ENCODE results near the gene CEMIP. TPM values are rescaled to one million over a fixed set of nuclear protein-coding genes. Genes with fewer than 3 reads are reported as not detected.

Gene CEMIP
- total RNA-seq, 2 donors from 2014 or later = 2.2 TPM; not detected in 1

GRCh38 chr15:80950291-80951078, 171.3 kb downstream of the CEMIP start:
- H3K4me3 ChIP-seq (ENCODE audit: low read length) = no peak overlapping the region
- Mint-ChIP-seq H3K36me3 (ENCODE audit: low read depth) (peaks cover 51% of the 10 kb centered on the region), H3K4me3 (no peak overlapping the region), H3K27me3 (ENCODE audit: insufficient read depth) (no peaks in the 10 kb centered on the region), H3K9me3 (no peaks in the 10 kb centered on the region), H3K4me1 (peaks cover 20% of the 10 kb centered on the region), H3K27ac (no peak overlapping the region)
- WGBS, 2 experiments (ENCODE audit: insufficient coverage in 1 of 2, insufficient read length in 1 of 2) = 86 to 94% methylated on average over 1 to 8 of the region's 8 CpGs
- H3K36me3 ChIP-seq (ENCODE audit: control insufficient read depth, insufficient read depth, low read length) = peaks cover 38% of the 10 kb centered on the region
- H3K27me3 ChIP-seq (ENCODE audit: control insufficient read depth, insufficient read depth, low read length, poor library complexity, severe bottlenecking) = no peaks in the 10 kb centered on the region
- no peak overlapping the region for H3K9ac ChIP-seq (ENCODE audit: extremely low read depth, low read length, poor library complexity, severe bottlenecking)
- H3K4me1 ChIP-seq (ENCODE audit: control insufficient read depth, insufficient read depth, low read length) = peaks cover 8% of the 10 kb centered on the region
- TF ChIP-seq CTCF (conservative IDR thresholded peaks at IDR 0.05) = peak; percentile 14
- no peaks in the 10 kb centered on the region for H3K9me3 ChIP-seq (ENCODE audit: control insufficient read depth, low read length)
- DNase-seq = no peak
- H3K27ac ChIP-seq (ENCODE audit: low read depth, low read length) = no peak overlapping the region

GRCh38 chr15:80951941-80952340, 172.8 kb downstream of the CEMIP start:
- H3K4me1 Mint-ChIP-seq = peaks cover 24% of the 10 kb centered on the region
- no peak for TF ChIP-seq CTCF (conservative IDR thresholded peaks at IDR 0.05)
- peaks cover 8% of the 10 kb centered on the region for H3K4me1 ChIP-seq (ENCODE audit: control insufficient read depth, insufficient read depth, low read length)
- WGBS, 2 experiments (ENCODE audit: insufficient coverage in 1 of 2, insufficient read length in 1 of 2) = 80 to 87% methylated on average over 1 to 5 of the region's 5 CpGs
- H3K27ac Mint-ChIP-seq = no peak overlapping the region
- H3K36me3 Mint-ChIP-seq (ENCODE audit: low read depth) = peaks cover 47% of the 10 kb centered on the region
- no peaks in the 10 kb centered on the region for H3K9me3 Mint-ChIP-seq
- H3K27me3 ChIP-seq (ENCODE audit: control insufficient read depth, insufficient read depth, low read length, poor library complexity, severe bottlenecking) = no peaks in the 10 kb centered on the region
- H3K4me3 ChIP-seq (ENCODE audit: low read length) = no peak overlapping the region
- no peak overlapping the region for H3K9ac ChIP-seq (ENCODE audit: extremely low read depth, low read length, poor library complexity, severe bottlenecking)
- H3K9me3 ChIP-seq (ENCODE audit: control insufficient read depth, low read length) = no peaks in the 10 kb centered on the region
- H3K27me3 Mint-ChIP-seq (ENCODE audit: insufficient read depth) = no peaks in the 10 kb centered on the region
- H3K27ac ChIP-seq (ENCODE audit: low read depth, low read length) = no peak overlapping the region
- DNase-seq = no peak
- H3K4me3 Mint-ChIP-seq = no peak overlapping the region
- peaks cover 32% of the 10 kb centered on the region for H3K36me3 ChIP-seq (ENCODE audit: control insufficient read depth, insufficient read depth, low read length)

GRCh38 chr15:80953001-80953952, 174.1 kb downstream of the CEMIP start:
- WGBS, 2 experiments (ENCODE audit: insufficient coverage in 1 of 2, insufficient read length in 1 of 2) = 96 to 100% methylated on average over 8 to 12 of the region's 12 CpGs
- H3K4me1 ChIP-seq (ENCODE audit: control insufficient read depth, insufficient read depth, low read length) = peaks cover 8% of the 10 kb centered on the region
- Mint-ChIP-seq H3K27me3 (ENCODE audit: insufficient read depth) (no peaks in the 10 kb centered on the region), H3K4me1 (peaks cover 24% of the 10 kb centered on the region), H3K4me3 (no peak overlapping the region), H3K36me3 (ENCODE audit: low read depth) (peaks cover 43% of the 10 kb centered on the region), H3K27ac (peak overlapping the region; percentile 92), H3K9me3 (no peaks in the 10 kb centered on the region)
- no peaks in the 10 kb centered on the region for H3K27me3 ChIP-seq (ENCODE audit: control insufficient read depth, insufficient read depth, low read length, poor library complexity, severe bottlenecking)
- H3K36me3 ChIP-seq (ENCODE audit: control insufficient read depth, insufficient read depth, low read length) = peaks cover 25% of the 10 kb centered on the region
- no peak for TF ChIP-seq CTCF (conservative IDR thresholded peaks at IDR 0.05)
- H3K9me3 ChIP-seq (ENCODE audit: control insufficient read depth, low read length) = no peaks in the 10 kb centered on the region
- no peak for DNase-seq
- no peak overlapping the region for H3K9ac ChIP-seq (ENCODE audit: extremely low read depth, low read length, poor library complexity, severe bottlenecking)
- no peak overlapping the region for H3K4me3 ChIP-seq (ENCODE audit: low read length)
- H3K27ac ChIP-seq (ENCODE audit: low read depth, low read length) = no peak overlapping the region
